HepG2 (cell line): ENCODE measurements around the gene TUBB4A. TPM values are rescaled to one million over a fixed set of nuclear protein-coding genes. Genes with fewer than 3 reads are reported as not detected.

ENCODE experiments used
- ATAC-seq: fragments of 200-7000 bp; cut with Tn5 transposase; 3 replicates; pipeline ENCODE4 v1.9.1; 2020; ENCODE audit warnings: mild to moderate bottlenecking, moderate library complexity
- BruUV-seq: library from RNA; stranded (reverse); fragments of 400-500 nt; replicated peaks from 2 replicates; lab custom pipeline; 2021; lab: Mats Ljungman, UMichigan
- CTCF ChIA-PET: fragments of 300-600 bp; formaldehyde crosslinking; extraction: SDS; loops from one replicate; lab custom pipeline; 2021; ENCODE audit warnings: low total read pairs, inconsistent platforms, low intra/inter-chr PET ratio; lab: Yijun Ruan, JAX
- POLR2A ChIA-PET: fragments of 350-600 bp; sonication (Branson Sonifier 250); formaldehyde crosslinking; loops from one replicate; lab custom pipeline; 2020; ENCODE audit warnings: antibody characterized with exemption, inconsistent platforms; lab: Yijun Ruan, JAX
- DNase-seq: peaks from one replicate; pipeline ENCODE4 v3.0.0-alpha.2; 2015; ENCODE audit warnings: low spot score
- FAIRE-seq: peaks from 3 replicates; lab custom pipeline; 2011; peaks lifted over from hg19 to GRCh38; lab: Jason Lieb, UNC
- H2AFZ ChIP-seq: one replicate; pipeline ENCODE4 v1.6.1; 2011; ENCODE audit warnings: low read length, inconsistent platforms
- H3K27ac ChIP-seq: fragments of 300-600 bp; 3 replicates; pipeline ENCODE4 v1.8.0; 2011; ENCODE audit warnings: mixed run types, mild to moderate bottlenecking, mixed read lengths, low read length, inconsistent platforms; ENCODE audit not compliant: insufficient read depth; ENCODE audit errors: extremely low read length
- H3K27me3 ChIP-seq, 2 experiments: fragments of 200-600 bp in 1 of 2; 2 replicates in 1 of 2; 3 replicates in 1 of 2; pipeline versions ENCODE4 v1.6.0 to v1.8.0; 2011; ENCODE audit warnings: low read length in 2 of 2, mild to moderate bottlenecking in 2 of 2, moderate library complexity in 2 of 2, inconsistent platforms in 1 of 2; ENCODE audit not compliant: insufficient read depth in 2 of 2, control insufficient read depth in 1 of 2
- H3K36me3 ChIP-seq, 2 experiments: fragments of 200-600 bp in 1 of 2; replicated peaks in 1 of 2; 2 replicates in 1 of 2; 3 replicates in 1 of 2; pipeline versions ENCODE4 v1.5.1 to v1.8.0; 2011; ENCODE audit warnings: low read length in 2 of 2, inconsistent platforms in 1 of 2; ENCODE audit not compliant: insufficient read depth in 2 of 2, control insufficient read depth in 1 of 2
- H3K4me1 ChIP-seq: 2 replicates; pipeline ENCODE4 v1.5.1; 2012; ENCODE audit warnings: low read length, inconsistent platforms; ENCODE audit not compliant: insufficient read depth
- H3K4me2 ChIP-seq: 2 replicates; pipeline ENCODE4 v1.6.0; 2011; ENCODE audit warnings: low read depth, low read length, inconsistent platforms
- H3K4me3 ChIP-seq, 3 experiments: fragments of 200-600 bp in 1 of 3; sonication (generic), shearing (Covaris generic) in 1 of 3; replicated peaks in 1 of 3; 2 replicates each; pipeline ENCODE4 v1.5.1; 2011 to 2016; ENCODE audit warnings: low read length in 3 of 3, inconsistent platforms in 2 of 3, low read depth in 2 of 3, mild to moderate bottlenecking in 2 of 3, control low read depth in 1 of 3, mixed read lengths in 1 of 3; ENCODE audit not compliant: insufficient read depth in 1 of 3
- H3K79me2 ChIP-seq: one replicate; pipeline ENCODE4 v1.6.1; 2011; ENCODE audit warnings: low read length, inconsistent platforms; ENCODE audit not compliant: insufficient read depth
- H3K9ac ChIP-seq: 2 replicates; pipeline ENCODE4 v1.6.0; 2011; ENCODE audit warnings: mild to moderate bottlenecking, low read depth, low read length, inconsistent platforms; ENCODE audit not compliant: insufficient read depth
- H3K9me3 ChIP-seq: 2 replicates; pipeline ENCODE4 v1.5.1; 2012; ENCODE audit warnings: mild to moderate bottlenecking, low read length
- H4K20me1 ChIP-seq: 2 replicates; pipeline ENCODE4 v1.6.0; 2011; ENCODE audit warnings: inconsistent platforms, mild to moderate bottlenecking, low read length, moderate library complexity; ENCODE audit not compliant: insufficient read depth
- ASH2L ChIP-seq: fragments of 300-600, 200-600 bp; sonication (generic); IDR thresholded peaks from 2 replicates; pipeline ENCODE4 v1.7.0; 2017; ENCODE audit warnings: low read depth, mild to moderate bottlenecking, moderate library complexity, mixed read lengths, low read length; ENCODE audit not compliant: insufficient read length
- DR1 ChIP-seq: sonication (generic); formaldehyde crosslinking; IDR thresholded peaks from 2 replicates; pipeline ENCODE4 v1.8.0; 2021; ENCODE audit warnings: mild to moderate bottlenecking, missing genetic modification reagents, inconsistent platforms
- ELF3 ChIP-seq: IDR thresholded peaks from 2 replicates; pipeline ENCODE4 v1.6.1; 2016; ENCODE audit warnings: missing genetic modification reagents, missing compliant biosample characterization
- HMG20B ChIP-seq: conservative IDR thresholded peaks from 2 replicates; pipeline ENCODE4 v1.6.1; 2016; ENCODE audit warnings: missing genetic modification reagents, missing compliant biosample characterization
- HNF4G ChIP-seq, 2 experiments: sonication (generic) in 1 of 2; formaldehyde crosslinking in 1 of 2; IDR thresholded peaks; 2 replicates each; pipeline versions ENCODE4 v1.4.0 to v1.6.1; 2011 to 2020; ENCODE audit warnings: borderline replicate concordance in 2 of 2, low read depth in 2 of 2, mild to moderate bottlenecking in 2 of 2, low read length in 1 of 2, missing genetic modification reagents in 1 of 2, moderate library complexity in 1 of 2
- MZF1 ChIP-seq: sonication (generic); formaldehyde crosslinking; IDR thresholded peaks from 2 replicates; pipeline ENCODE4 v1.8.1; 2023; ENCODE audit warnings: mild to moderate bottlenecking, missing genetic modification reagents, borderline replicate concordance
- TRIM24 ChIP-seq: sonication (generic); formaldehyde crosslinking; IDR thresholded peaks from 2 replicates; pipeline ENCODE4 v1.8.0; 2022; ENCODE audit warnings: mild to moderate bottlenecking, missing genetic modification reagents
- ZNF660 ChIP-seq: sonication (generic); formaldehyde crosslinking; IDR thresholded peaks from 2 replicates; pipeline ENCODE4 v1.5.1; 2020; ENCODE audit warnings: mild to moderate bottlenecking, low read depth, missing genetic modification reagents, borderline replicate concordance
- ZNF781 ChIP-seq: sonication (generic); formaldehyde crosslinking; IDR thresholded peaks from 2 replicates; pipeline ENCODE4 v1.5.1; 2020; ENCODE audit warnings: borderline replicate concordance, mild to moderate bottlenecking, missing genetic modification reagents; ENCODE audit errors: not compliant biosample characterization
- WGBS: methylation state at CpG from one replicate; pipeline ENCODE4 v1.1.6; 2017; ENCODE audit warnings: low lambda C conversion rate; 5-methylcytosine and 5-hydroxymethylcytosine counted together
- in situ Hi-C: cut with HindIII; loops from 2 replicates; pipeline ENCODE4 v1.10.0; 2017; ENCODE audit warnings: low pct_unique_long_range_greater_than_20kb; ENCODE audit not compliant: extremely low pct_ligation_motif_present
- intact Hi-C: fragments of 100-400 bp; cut with micrococcal nuclease; formaldehyde crosslinking; loops from one replicate; pipeline ENCODE4 v1.10.0; 2022; ENCODE audit not compliant: unreplicated experiment
- polyA plus RNA-seq, 8 experiments: library from polyadenylated mRNA; depleted of rRNA in 3 of 8; stranded (reverse) in 7 of 8; unstranded in 1 of 8; fragments of >200 nt; fragmentation: Illumina TruSeq in 4 of 8; extraction: Trizol in 4 of 8; gene quantifications; 2 replicates each; pipeline versions ENCODE4 v1.2.1 to v1.2.3, GENCODE V29; 2011 to 2016; ENCODE audit warnings: low read depth in 4 of 8, missing spikeins in 1 of 8, mixed read lengths in 1 of 8; ENCODE audit not compliant: insufficient read depth in 1 of 8
- total RNA-seq, 5 experiments: library from RNA; depleted of rRNA; stranded (reverse); fragments of >200 nt; fragmentation: Illumina TruSeq; extraction: Trizol; gene quantifications; 2 replicates each; pipeline ENCODE4 v1.2.3, GENCODE V29; 2016; ENCODE audit warnings: low read depth in 1 of 5
- TF ChIP-seq, protein P1 (sequence below): IDR thresholded peaks from 2 replicates; pipeline ENCODE4 v1.6.1; 2016; ENCODE audit warnings: low read depth, missing genetic modification reagents, missing compliant biosample characterization
- TF ChIP-seq, protein P2 (sequence below): sonication (generic); formaldehyde crosslinking; IDR thresholded peaks from 2 replicates; pipeline ENCODE4 v1.4.0; 2020; ENCODE audit warnings: mild to moderate bottlenecking, missing genetic modification reagents
- TF ChIP-seq, protein P3 (sequence below): sonication (generic); formaldehyde crosslinking; IDR thresholded peaks from 2 replicates; pipeline ENCODE4 v1.8.0; 2022; ENCODE audit warnings: missing genetic modification reagents, mild to moderate bottlenecking, inconsistent platforms, borderline replicate concordance
- TF ChIP-seq, protein P4 (sequence below): IDR thresholded peaks from 2 replicates; pipeline ENCODE4 v1.6.1; 2016
- TF ChIP-seq, protein P5 (sequence below): sonication (generic); formaldehyde crosslinking; IDR thresholded peaks from 2 replicates; pipeline ENCODE4 v1.4.0; 2020; ENCODE audit warnings: missing genetic modification reagents

The TUBB4A gene
- total and polyA plus RNA-seq, 2 of the 13 experiments (the other 11 are each of a cell fraction or from before 2014, with no cell fraction given), result not detected

DNA sequence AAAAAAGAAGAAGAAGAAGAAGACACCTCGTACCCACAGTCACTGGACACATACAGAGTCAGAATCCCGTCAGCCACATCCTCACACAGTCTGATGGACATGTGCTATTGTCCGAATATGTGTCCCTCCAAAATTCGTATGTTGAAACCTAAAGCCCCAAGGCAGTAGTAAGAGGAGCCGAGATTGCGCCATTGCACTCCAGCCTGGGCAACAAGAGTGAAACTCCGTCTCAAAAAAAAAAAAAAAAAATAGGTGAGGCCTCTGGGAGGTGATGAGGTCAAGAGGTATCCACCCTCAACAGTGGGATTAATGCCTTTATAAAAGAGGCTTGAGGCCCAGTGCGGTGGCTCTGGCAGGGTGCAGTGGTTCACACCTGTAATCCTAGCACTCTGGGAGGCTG, 17.9 kb downstream of the TUBB4A start (continued):
- TF ChIP-seq, protein P1, sequence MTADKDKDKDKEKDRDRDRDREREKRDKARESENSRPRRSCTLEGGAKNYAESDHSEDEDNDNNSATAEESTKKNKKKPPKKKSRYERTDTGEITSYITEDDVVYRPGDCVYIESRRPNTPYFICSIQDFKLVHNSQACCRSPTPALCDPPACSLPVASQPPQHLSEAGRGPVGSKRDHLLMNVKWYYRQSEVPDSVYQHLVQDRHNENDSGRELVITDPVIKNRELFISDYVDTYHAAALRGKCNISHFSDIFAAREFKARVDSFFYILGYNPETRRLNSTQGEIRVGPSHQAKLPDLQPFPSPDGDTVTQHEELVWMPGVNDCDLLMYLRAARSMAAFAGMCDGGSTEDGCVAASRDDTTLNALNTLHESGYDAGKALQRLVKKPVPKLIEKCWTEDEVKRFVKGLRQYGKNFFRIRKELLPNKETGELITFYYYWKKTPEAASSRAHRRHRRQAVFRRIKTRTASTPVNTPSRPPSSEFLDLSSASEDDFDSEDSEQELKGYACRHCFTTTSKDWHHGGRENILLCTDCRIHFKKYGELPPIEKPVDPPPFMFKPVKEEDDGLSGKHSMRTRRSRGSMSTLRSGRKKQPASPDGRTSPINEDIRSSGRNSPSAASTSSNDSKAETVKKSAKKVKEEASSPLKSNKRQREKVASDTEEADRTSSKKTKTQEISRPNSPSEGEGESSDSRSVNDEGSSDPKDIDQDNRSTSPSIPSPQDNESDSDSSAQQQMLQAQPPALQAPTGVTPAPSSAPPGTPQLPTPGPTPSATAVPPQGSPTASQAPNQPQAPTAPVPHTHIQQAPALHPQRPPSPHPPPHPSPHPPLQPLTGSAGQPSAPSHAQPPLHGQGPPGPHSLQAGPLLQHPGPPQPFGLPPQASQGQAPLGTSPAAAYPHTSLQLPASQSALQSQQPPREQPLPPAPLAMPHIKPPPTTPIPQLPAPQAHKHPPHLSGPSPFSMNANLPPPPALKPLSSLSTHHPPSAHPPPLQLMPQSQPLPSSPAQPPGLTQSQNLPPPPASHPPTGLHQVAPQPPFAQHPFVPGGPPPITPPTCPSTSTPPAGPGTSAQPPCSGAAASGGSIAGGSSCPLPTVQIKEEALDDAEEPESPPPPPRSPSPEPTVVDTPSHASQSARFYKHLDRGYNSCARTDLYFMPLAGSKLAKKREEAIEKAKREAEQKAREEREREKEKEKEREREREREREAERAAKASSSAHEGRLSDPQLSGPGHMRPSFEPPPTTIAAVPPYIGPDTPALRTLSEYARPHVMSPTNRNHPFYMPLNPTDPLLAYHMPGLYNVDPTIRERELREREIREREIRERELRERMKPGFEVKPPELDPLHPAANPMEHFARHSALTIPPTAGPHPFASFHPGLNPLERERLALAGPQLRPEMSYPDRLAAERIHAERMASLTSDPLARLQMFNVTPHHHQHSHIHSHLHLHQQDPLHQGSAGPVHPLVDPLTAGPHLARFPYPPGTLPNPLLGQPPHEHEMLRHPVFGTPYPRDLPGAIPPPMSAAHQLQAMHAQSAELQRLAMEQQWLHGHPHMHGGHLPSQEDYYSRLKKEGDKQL, result no peak
- TF ChIP-seq HNF4G (IDR thresholded peaks at IDR 0.05; ENCODE audit: borderline replicate concordance, low read depth, low read length) (no peak), HNF4G (CRISPR knock-in tag; IDR thresholded peaks at IDR 0.05; ENCODE audit: borderline replicate concordance, low read depth) (no peak), MZF1 (CRISPR knock-in tag) (no peak)
- TF ChIP-seq, all 625 proteins: peak for 0

DNA sequence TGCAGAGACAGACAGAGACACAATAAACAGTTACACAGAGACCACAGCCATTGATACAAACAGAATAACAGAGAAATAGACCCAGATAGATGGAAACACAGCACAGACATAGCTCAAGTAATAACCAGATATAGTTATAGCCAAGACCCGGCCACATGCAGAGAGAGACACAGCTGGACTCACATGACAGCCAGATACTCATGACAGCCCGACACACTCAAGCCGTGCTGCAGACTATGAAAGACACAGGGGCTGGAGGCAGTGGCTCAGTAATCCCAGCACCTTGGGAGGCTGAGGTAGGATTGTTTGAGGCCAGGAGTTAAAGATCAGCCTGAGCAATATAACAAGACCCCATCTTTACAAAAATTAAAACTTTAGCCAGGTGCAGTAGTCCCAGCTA, 18.9 kb downstream of the TUBB4A start:
- ChIA-PET CTCF (no interaction called here), POLR2A (no interaction called here)
- Histone ChIP-seq H3K79me2 (no peaks in the 10 kb centered on the region), H4K20me1 (no peaks in the 10 kb centered on the region), H3K9ac (no peak overlapping the region), H3K4me2 (no peak overlapping the region), H3K4me3 (no peak overlapping the region), H3K27me3 (peaks cover 2 to 16% of the 10 kb centered on the region in 2 experiments; a peak in 3 of 5 replicates), H2AFZ (no peak overlapping the region), H3K27ac (no peak overlapping the region), H3K9me3 (no peaks in the 10 kb centered on the region), H3K4me1 (peaks cover 18% of the 10 kb centered on the region), H3K36me3 (no peaks in the 10 kb centered on the region)
- BruUV-seq, result no TSS peak
- WGBS, result 12% methylated on average over 3 of the region's 3 CpGs
- intact Hi-C loops, result loop anchor here (10.0 kb wide), 1 partner anchor 382 kb away; no protein-coding TSS in a partner anchor
- ATAC-seq (no peak), FAIRE-seq (no peak), DNase-seq (no peak)
- in situ Hi-C loops, result no loop called here
- TF ChIP-seq TRIM24 (no peak), ELF3 (CRISPR knock-in tag) (no peak), ZNF781 (CRISPR knock-in tag) (no peak), ZNF660 (no peak), ASH2L (no peak), DR1 (CRISPR knock-in tag) (no peak), HMG20B (CRISPR knock-in tag) (no peak)
- TF ChIP-seq, protein P2, sequence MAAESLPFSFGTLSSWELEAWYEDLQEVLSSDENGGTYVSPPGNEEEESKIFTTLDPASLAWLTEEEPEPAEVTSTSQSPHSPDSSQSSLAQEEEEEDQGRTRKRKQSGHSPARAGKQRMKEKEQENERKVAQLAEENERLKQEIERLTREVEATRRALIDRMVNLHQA (CRISPR knock-in tag), result no peak
- TF ChIP-seq, protein P3, sequence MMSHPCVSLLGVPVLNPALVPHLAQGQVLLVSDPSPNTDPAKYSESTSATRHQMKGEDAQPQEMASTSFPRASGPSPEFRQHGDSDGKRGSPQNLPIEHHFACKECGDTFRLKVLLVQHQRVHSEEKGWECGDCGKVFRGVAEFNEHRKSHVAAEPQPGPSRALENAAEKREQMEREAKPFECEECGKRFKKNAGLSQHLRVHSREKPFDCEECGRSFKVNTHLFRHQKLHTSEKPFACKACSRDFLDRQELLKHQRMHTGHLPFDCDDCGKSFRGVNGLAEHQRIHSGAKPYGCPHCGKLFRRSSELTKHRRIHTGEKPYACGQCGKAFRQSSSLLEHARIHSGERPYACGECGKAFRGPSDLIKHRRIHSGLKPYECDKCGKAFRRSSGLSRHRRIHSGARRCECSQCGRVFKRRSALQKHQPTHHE (CRISPR knock-in tag), result no peak
- TF ChIP-seq, protein P4, sequence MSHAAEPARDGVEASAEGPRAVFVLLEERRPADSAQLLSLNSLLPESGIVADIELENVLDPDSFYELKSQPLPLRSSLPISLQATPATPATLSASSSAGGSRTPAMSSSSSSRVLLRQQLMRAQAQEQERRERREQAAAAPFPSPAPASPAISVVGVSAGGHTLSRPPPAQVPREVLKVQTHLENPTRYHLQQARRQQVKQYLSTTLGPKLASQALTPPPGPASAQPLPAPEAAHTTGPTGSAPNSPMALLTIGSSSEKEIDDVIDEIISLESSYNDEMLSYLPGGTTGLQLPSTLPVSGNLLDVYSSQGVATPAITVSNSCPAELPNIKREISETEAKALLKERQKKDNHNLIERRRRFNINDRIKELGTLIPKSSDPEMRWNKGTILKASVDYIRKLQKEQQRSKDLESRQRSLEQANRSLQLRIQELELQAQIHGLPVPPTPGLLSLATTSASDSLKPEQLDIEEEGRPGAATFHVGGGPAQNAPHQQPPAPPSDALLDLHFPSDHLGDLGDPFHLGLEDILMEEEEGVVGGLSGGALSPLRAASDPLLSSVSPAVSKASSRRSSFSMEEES (CRISPR knock-in tag), result no peak
- TF ChIP-seq, protein P5, sequence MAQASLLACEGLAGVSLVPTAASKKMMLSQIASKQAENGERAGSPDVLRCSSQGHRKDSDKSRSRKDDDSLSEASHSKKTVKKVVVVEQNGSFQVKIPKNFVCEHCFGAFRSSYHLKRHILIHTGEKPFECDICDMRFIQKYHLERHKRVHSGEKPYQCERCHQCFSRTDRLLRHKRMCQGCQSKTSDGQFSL, result no peak
